Stimulated activated CD4-positive, alpha-beta T cell treated with anti-CD3 and anti-CD28 coated beads, TNF-alpha, amount 100 ng/mL, for 24 hours (primary cell): Measurements from ENCODE around the gene QRICH1.

Experiments
- DNase-seq, 3 experiments: peaks; one replicate each; pipeline ENCODE4 v3.0.0-alpha.2; 2020; ENCODE audit warnings: low read depth in 3 of 3

Gene QRICH1

GRCh38 chr3:49032646-49033304, 61.1 kb downstream of the QRICH1 start:
- no peak for DNase-seq

GRCh38 chr3:49030321-49030720, 63.5 kb downstream of the QRICH1 start:
- DNase-seq: no peak

- DNase-seq: no peak
Measured at GRCh38 chr3:49029563-49029884, 64.3 kb downstream of the QRICH1 start.

- peak; percentile 87 to 92 (median 89) for DNase-seq
Measured at GRCh38 chr3:49028673-49029562, 65.0 kb downstream of the QRICH1 start, which contains the start of gene IMPDH2. TSS of gene IMPDH2 (minus strand) at chr3:49029398. CDS start at chr3:49029350, 48 bp downstream.

- no peak for DNase-seq
Measured at GRCh38 chr3:49028298-49028672, 65.6 kb downstream of the QRICH1 start.

GRCh38 chr3:49027634-49028033, 66.2 kb downstream of the QRICH1 start:
- no peak for DNase-seq

GRCh38 chr3:49026536-49026935, 67.3 kb downstream of the QRICH1 start:
- no peak for DNase-seq

- no peak for DNase-seq
Measured at GRCh38 chr3:49025793-49026520, 67.9 kb downstream of the QRICH1 start.

- DNase-seq: no peak
Measured at GRCh38 chr3:49025005-49025792, 68.7 kb downstream of the QRICH1 start.

GRCh38 chr3:49024449-49024848, 69.4 kb downstream of the QRICH1 start:
- DNase-seq: no peak

GRCh38 chr3:49023775-49024174, 70.1 kb downstream of the QRICH1 start:
- no peak for DNase-seq

GRCh38 chr3:49022688-49023171, 71.1 kb downstream of the QRICH1 start:
- no peak for DNase-seq

GRCh38 chr3:49021813-49022687, 71.8 kb downstream of the QRICH1 start, which contains the start of gene NDUFAF3:
TSS of gene NDUFAF3 (plus strand) at chr3:49022121. CDS start at chr3:49022145, 24 bp downstream.
- peak; percentile 83 to 92 (median 86) for DNase-seq

- peak; percentile 98 to 99 (median 98) for DNase-seq
Measured at GRCh38 chr3:49021213-49021812, 72.6 kb downstream of the QRICH1 start.

- peak in 1 of 3 experiments; percentile 39 for DNase-seq
Measured at GRCh38 chr3:49020330-49021212, 73.3 kb downstream of the QRICH1 start.

GRCh38 chr3:49019941-49020329, 73.9 kb downstream of the QRICH1 start:
- no peak for DNase-seq

GRCh38 chr3:49018707-49019006, 75.2 kb downstream of the QRICH1 start:
- no peak for DNase-seq

GRCh38 chr3:49017971-49018706, 75.7 kb downstream of the QRICH1 start, which contains the start of gene DALRD3:
TSS of gene DALRD3 (minus strand) at chr3:49018580. CDS start at chr3:49018564, 16 bp downstream.
- DNase-seq: peak in 1 of 3 experiments; percentile 63
